Activated CD4-positive, alpha-beta T cell treated with anti-CD3 and anti-CD28 coated beads for 1 hour (primary cell): Measurements from ENCODE around the gene WDR54.
"Not testable (repeated sequence)": the region's sequence is repeated elsewhere in the genome, so short reads cannot be mapped to it uniquely, and the experiment has no call there.

ENCODE experiments used
- DNase-seq: peaks from one replicate; pipeline ENCODE4 v3.0.0-alpha.2; 2020

Gene WDR54

DNA sequence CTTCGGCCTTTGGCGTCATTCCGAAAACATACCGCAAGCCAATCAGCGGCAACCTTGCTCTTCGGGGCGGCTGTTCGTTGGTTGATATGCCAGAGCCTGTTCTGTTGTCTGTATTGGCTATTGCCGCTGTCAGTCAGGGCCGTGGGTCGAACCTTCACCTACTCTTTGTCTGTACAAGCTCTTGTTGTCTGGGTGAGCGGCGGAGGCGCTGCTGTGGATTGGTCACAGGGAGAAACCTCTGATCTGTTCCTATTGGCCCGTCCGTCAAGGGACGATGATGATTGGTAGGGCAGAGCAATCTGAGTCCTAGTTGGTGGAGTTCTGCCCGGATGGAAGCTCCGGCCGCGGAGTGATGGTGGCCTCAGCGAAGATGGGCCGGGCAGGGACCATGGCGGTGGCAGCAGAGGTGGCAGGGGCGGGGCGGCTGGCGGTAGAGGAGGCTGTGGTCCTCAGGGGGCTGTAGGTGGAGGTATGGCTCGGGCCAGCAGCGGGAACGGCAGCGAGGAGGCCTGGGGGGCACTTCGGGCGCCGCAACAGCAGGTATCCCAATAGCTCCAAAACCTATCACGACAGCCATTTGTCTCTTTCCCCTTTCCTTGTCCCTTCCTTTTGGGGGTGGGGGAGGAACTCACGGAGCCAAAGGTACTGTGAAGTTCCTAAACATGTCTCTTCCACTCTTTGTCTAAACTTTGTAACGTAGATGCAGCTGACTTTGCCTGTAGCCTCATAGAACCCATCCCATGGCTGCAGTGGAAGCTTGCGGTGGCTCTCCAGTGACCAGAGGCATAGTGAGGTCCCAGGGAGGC, 36.8 kb downstream of the WDR54 start, which contains the start of gene WBP1:
Gene WBP1 (plus strand): TSS at position 307 of the 806 bp plus-strand sequence. CDS start 165 bp downstream, at position 472.
- peak; percentile 98 for DNase-seq

DNA sequence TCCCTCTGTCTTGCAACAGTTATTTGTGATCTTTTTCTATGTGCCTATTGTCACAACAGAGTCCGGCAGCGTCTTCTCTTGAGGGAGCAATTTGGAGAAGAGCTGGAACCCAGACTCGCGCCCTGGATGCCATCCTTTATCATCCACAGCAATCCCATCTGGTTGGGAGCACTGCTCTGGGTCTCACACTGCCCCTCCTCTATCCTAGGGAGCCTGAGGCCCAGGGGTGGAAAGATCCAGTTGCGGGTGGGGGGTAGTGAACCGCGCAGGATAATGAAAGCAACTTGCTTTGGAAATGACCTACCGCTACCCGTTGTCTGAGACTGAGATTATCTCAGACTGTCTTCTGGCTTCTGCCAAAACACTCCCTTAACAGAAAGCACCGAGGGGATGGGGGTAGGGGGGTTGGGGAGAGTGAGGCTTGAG, 37.4 kb downstream of the WDR54 start:
- no peak for DNase-seq

DNA sequence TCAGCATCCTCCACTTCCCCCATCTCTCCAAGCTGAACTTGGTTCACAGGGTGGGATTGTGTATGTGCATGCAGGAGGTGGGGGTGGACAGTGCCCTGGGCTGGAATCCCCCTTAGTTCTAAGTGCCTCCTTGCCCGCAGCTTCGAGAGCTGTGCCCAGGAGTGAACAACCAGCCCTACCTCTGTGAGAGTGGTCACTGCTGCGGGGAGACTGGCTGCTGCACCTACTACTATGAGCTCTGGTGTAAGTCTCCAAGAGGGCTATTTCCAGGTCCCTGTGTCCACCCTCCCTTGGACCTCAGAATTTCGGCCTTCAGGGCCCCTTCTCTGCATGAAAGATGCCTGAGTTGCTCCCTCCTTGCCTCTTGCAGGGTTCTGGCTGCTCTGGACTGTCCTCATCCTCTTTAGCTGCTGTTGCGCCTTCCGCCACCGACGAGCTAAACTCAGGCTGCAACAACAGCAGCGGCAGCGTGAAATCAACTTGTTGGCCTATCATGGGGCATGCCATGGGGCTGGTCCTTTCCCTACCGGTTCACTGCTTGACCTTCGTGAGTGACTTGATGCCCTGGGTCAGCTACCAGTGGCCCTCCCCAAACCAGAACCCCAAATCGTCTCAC, 38.1 kb downstream of the WDR54 start:
- DNase-seq = not testable (repeated sequence)

DNA sequence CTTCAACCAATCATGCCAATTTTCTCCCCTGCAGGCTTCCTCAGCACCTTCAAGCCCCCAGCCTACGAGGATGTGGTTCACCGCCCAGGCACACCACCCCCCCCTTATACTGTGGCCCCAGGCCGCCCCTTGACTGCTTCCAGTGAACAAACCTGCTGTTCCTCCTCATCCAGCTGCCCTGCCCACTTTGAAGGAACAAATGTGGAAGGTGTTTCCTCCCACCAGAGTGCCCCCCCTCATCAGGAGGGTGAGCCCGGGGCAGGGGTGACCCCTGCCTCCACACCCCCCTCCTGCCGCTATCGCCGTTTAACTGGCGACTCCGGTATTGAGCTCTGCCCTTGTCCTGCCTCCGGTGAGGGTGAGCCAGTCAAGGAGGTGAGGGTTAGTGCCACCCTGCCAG, 38.7 kb downstream of the WDR54 start:
- DNase-seq = not testable (repeated sequence)

DNA sequence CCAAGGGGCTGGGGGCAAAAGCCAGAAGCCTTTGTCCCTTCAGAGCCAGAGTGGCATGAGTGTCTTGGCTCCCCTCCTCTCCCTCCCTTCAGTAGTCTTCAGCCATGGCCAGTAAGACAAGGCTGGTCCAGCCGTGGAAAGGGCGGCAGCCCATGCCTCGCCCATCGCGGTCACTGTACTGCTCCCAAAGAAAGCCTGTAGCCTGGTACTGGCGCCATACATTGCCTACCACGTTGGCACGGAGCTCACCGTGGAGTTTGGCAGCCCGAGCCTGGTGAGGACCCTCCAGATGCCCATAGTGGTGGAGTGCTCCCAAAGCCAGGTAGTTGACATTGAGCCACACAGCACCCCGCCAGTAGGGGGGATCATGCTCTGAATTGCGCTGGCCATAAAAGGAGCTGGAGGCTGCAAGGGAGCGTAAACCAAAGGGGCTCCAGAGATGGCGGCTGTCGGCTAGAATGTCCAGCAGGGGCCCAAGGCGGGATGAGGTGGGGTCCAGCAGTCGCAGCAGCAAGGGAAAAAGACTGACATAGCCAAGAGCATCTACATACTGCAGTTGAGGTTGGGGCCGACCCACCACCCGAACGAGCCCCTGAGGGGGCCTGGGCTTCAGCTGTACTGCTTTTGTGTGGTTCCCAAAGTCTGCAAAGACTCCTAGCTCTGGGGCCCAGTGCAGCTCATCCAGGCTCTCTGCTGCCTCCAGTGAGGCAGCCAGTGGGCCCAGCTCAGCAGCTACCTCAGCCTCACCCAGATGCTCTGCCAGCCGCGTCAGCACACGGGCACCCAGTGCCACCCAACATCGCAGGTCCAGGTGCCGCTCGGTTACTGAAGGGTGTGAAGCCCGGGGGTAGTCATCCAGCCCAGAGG, 39.9 kb downstream of the WDR54 start:
- DNase-seq = no peak

DNA sequence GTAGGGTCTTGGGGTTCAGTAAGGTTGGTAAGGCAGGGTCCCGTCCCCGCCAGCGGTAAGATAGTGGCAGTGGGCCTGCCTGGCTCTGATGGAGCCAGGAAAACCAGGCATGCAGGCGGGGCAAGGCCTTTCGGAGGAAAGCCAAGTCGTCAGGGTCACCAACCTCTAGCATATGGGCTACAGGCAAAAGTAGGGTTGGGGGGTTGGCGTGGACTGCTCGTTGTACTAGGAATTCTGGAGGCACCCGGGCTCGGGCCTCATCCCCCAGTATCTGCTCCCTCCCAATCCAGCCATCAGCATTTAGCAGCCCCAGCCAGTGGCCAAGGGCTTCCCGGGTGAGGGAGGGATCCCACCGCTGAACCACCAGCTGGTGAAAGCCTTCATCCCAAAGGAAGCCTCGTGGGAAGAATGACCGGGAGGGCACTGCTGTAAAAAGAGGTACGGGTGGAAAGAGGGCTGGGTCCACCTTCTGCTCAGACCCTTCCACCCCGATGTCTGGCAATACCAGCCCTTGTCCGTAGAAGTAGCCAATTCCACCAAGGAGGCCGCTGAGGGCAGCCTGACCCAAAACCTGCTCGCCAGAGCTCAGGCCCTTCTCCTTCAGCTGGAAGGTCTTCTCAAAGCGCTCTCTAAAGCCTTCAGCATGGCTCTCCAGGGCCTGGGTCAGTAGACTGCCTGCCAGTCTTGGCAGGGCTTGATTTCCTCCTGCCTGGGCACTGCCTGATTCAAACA, 40.7 kb downstream of the WDR54 start:
- no peak for DNase-seq

DNA sequence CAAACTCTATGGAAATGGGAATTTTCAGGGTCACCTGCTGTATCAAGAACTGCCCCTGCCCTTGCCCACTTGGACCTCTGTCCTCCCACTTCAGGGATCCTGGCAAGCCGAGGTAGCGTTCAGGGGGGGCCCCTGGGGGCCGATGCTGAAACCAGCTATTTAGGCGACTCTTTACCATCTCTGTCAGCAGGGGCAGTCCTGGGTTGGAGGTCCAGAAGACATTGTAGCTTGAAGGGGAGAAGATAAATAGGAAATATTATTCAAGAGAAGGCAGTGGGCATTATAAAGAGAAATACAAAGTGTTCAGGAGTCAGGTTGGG, 41.2 kb downstream of the WDR54 start:
- no peak for DNase-seq

DNA sequence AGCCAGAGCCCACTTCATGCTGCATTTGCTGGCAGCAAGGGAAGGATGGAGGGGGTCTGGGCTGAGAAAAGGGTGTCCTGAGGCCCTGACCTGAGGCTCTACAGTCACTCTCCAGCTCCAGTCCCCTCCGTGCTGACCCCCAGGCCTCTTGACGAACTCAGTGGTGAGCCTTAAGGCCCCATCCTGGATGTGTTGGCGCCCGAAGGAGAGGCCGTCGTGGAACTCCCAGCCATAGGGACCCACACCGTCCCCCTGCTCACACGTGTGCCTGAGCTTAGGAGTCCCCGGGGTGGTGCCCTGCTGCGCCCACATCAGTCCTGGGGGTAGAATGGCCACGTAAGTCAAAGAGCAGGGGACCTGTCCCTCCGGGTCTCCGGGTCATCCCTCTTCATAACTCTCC, 42.9 kb downstream of the WDR54 start:
- no peak for DNase-seq

DNA sequence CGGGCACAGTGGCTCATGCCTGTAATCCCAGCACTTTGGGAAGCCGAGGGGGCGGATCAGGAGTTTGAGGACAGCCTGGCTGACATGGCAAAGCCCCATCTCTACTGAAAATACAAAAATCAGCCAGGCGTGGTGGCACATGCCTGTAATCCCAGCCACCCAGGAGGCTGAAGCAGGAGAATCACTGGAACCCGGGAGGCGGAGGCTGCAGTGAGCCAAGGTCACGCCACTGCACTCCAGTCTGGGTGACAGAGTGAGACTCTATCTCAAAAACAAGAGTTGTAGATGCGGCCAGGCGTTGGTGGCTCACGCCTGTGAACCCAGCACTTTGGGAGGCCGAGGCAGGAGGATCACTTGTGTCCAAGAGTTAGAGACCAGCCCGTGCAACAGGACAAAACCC, 49.2 kb downstream of the WDR54 start:
- not testable (repeated sequence) for DNase-seq

DNA sequence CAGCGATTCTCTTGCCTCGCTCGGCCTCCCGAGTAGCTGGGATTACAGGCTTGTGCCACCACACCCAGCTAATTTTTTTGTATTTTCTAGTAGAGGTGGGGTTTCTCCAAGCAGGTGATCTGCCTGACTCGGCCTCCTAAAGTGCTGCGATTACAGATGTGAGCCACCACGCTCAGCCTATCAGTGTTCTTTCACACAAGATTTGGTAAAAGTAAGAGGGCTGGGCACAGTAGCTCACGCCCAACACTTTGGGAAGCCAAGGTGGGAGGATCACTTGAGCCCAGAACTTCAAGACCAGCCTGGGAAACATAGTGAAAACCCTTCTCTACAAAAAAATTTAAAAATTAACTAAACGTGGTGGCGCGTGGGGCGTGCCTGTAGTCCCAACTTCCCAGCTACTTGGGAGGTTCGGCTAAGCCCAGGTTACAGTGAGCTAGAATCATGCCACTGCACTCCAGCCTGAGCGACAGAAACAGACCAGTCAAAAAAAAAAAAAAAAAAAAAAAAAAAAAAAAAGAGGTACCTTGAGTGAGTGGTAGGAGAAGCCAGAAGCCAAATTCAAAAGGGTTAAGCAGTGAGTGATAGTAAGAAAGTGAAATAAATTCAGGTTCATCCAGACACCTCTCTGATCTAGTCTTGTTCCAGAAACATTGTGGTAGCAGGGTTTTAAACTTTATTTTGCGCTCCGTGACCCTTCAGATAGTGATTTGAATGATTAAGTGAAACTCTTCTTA, 50.0 kb downstream of the WDR54 start:
- DNase-seq = no peak

DNA sequence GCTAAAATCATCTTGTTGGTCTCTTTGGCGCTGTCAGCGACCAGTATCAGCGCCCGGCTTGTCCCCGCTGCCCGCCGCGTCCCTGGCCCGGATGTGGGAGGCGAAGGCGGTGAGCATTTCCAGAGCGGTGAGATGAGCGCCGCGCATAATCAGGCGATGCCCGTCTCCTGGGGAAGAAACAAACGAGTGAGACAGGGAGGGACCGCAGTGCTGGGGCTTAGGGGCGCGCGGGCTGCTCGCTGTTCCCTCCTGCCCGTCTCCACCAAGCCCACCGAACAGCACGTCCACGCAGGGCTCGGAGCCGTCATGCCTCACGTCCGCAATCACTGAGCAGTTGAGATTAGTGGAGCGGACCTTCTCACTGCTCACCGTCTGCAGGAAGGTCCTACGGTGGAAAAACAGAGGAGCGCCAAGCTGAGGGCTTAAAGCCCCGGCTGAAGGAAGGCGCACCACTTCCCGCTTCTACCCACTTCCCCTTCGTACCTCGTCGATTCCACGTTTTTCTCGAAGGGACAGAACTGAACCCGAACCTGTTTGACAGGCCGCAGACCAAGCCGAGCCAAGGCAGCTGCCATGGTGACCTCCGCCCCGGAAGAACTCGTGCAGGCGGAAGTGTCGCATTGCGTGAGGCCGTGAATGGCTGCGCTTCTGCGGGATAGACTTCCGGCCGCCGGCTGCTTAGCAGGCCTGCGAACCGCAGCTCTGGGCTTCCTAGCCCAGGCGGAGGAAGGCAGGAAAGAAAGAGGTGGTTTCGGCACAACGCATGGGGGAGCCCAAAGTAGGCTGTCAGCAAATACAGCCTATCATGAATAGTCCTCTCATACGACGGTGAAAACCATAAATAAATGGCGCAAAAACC, 50.8 kb downstream of the WDR54 start, which contains the start of gene MRPL53:
Gene MRPL53 (minus strand): TSS at position 595 of the 859 bp plus-strand sequence. CDS start 20 bp downstream, at position 575.
- peak; percentile 95 for DNase-seq

DNA sequence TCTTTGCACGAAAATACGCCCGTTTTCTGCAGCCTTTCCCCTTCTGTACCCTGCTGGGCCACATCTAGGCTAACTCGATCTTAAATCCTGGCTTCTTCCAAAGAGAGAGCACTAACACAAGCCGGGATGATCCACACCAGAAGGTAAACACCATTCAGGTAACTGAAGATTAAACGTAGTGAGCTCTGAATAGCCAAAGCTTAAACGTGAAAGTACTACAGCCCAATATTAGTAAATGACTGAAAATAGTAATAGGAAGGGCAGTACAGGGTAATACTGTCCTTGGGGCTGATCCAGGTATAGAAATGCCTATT, 51.4 kb downstream of the WDR54 start:
- DNase-seq = no peak

DNA sequence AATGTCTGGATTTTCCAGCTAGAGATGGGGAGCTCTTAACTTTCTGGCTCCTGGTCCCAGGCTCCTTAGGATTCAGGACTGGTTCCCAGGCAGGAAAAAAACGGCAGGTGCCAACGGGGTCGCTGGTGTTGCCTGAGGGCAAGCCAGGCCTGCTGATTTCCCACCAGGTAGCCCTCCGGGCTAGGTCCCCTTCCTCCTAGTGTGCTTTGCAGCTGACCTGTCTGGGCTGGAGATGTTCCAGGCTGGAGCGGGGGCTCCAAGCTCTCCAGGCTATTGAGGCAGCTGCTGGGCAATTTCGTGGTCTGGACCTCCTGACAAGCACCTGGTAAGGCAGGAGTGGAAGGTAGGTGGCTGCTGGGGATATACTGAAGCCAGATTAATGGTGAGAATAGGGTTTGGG, 53.0 kb downstream of the WDR54 start:
- DNase-seq = no peak

DNA sequence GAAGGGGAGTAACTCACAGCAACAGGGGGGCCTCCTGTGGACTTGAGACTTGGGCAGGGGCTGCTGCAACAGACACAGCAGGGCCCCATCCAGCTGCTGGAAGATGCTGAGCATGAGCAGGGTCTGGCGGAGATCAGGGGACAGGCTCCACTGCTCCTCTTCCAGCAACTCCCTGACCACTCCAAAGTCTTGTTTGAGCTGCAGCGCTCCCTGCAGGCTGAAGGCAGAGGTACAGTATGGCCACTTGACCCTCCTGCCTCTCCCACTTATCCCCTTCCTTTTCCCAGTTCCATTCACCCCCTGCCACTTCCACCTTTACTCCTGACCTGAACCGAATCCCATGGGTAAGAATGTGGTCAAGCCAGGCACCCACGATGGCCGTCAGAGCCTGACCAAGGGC, 53.4 kb downstream of the WDR54 start:
- no peak for DNase-seq
